Measurements from ENCODE around the gene HHAT.

HHAT gene

GRCh38 chr1:210516092-210516656 lies 187.5 kb downstream of the HHAT start:
- no peak for TF ChIP-seq CTCF (IDR thresholded peaks at IDR 0.05)
- no peak overlapping the region for H3K27ac ChIP-seq

GRCh38 chr1:210516697-210517459 lies 188.2 kb downstream of the HHAT start:
- no peak overlapping the region for H3K27ac ChIP-seq
- TF ChIP-seq ZFX (IDR thresholded peaks at IDR 0.05; ENCODE audit: borderline replicate concordance) (no peak), CTCF (IDR thresholded peaks at IDR 0.05) (no peak)

GRCh38 chr1:210523830-210524229 lies 195.1 kb downstream of the HHAT start:
- H3K27ac ChIP-seq: no peak overlapping the region
- no peak for TF ChIP-seq ZFX (IDR thresholded peaks at IDR 0.05; ENCODE audit: borderline replicate concordance)
- TF ChIP-seq CTCF (IDR thresholded peaks at IDR 0.05): no peak

GRCh38 chr1:210525716-210526454 lies 197.2 kb downstream of the HHAT start:
- H3K27ac ChIP-seq: no peak overlapping the region
- TF ChIP-seq ZFX (IDR thresholded peaks at IDR 0.05; ENCODE audit: borderline replicate concordance) (no peak), CTCF (IDR thresholded peaks at IDR 0.05) (no peak)

GRCh38 chr1:210527091-210527490 lies 198.4 kb downstream of the HHAT start:
- TF ChIP-seq ZFX (IDR thresholded peaks at IDR 0.05; ENCODE audit: borderline replicate concordance): no peak
- no peak for TF ChIP-seq CTCF (IDR thresholded peaks at IDR 0.05)
- H3K27ac ChIP-seq: no peak overlapping the region

GRCh38 chr1:210531475-210532222 lies 202.9 kb downstream of the HHAT start:
- TF ChIP-seq CTCF (IDR thresholded peaks at IDR 0.05): no peak
- TF ChIP-seq ZFX (IDR thresholded peaks at IDR 0.05; ENCODE audit: borderline replicate concordance): no peak
- H3K27ac ChIP-seq: no peak overlapping the region

All from 22Rv1 (cell line).